Brain microvascular endothelial cell (primary cell): ENCODE results near the gene EMP3.
"Not testable (repeated sequence)": the region's sequence is repeated elsewhere in the genome, so short reads cannot be mapped to it uniquely, and the experiment has no call there.

Experiments
- DNase-seq: peaks from one replicate; pipeline ENCODE4 v3.0.0-alpha.2; 2020
- H3K27ac ChIP-seq: fragments of 250-450 bp; sonication (Bioruptor Pico); 2 replicates; pipeline ENCODE4 v1.5.1; 2020; ENCODE audit warnings: mild to moderate bottlenecking, moderate library complexity
- H3K27me3 ChIP-seq: fragments of 250-450 bp; sonication (Bioruptor Pico); replicated peaks from 2 replicates; pipeline ENCODE4 v1.5.1; 2020; ENCODE audit warnings: mild to moderate bottlenecking
- H3K36me3 ChIP-seq: fragments of 250-450 bp; sonication (Bioruptor Pico); replicated peaks from 2 replicates; pipeline ENCODE4 v1.5.1; 2020; ENCODE audit warnings: mild to moderate bottlenecking
- H3K4me3 ChIP-seq: 2 replicates; pipeline ENCODE4 v1.5.1; 2011; ENCODE audit warnings: low read depth, mild to moderate bottlenecking, control low read depth, low read length, moderate library complexity
- CTCF ChIP-seq: IDR thresholded peaks from 2 replicates; pipeline ENCODE4 v1.5.1; 2011; ENCODE audit warnings: low read depth, mild to moderate bottlenecking, moderate library complexity, low read length, control low read depth, inconsistent platforms; ENCODE audit errors: missing control alignments
- in situ Hi-C: cut with HindIII; loops from 2 replicates; pipeline ENCODE4 v1.10.0; 2017; ENCODE audit warnings: low sequenced_read_pairs, low pct_ligation_motif_present

EMP3 gene

GRCh38 chr19:48290771-48291488, 34.4 kb upstream of the EMP3 start:
- in situ Hi-C loops: no loop called here
- peak; percentile 99 for TF ChIP-seq CTCF
- Histone ChIP-seq H3K36me3 (no peaks in the 10 kb centered on the region), H3K27me3 (no peaks in the 10 kb centered on the region), H3K4me3 (peak overlapping the region; percentile 57), H3K27ac (peak overlapping the region; percentile 6)
- peak; percentile 73 for DNase-seq

- in situ Hi-C loops, DNase-seq, H3K27ac ChIP-seq, H3K27me3 ChIP-seq, H3K4me3 ChIP-seq, H3K36me3 ChIP-seq: not testable (repeated sequence)
These were observed 33.9 kb upstream of the EMP3 start for GRCh38 chr19:48291489-48291815.

- no peak overlapping the region for H3K4me3 ChIP-seq
- no peaks in the 10 kb centered on the region for H3K27me3 ChIP-seq
- DNase-seq: peak; percentile 93
- H3K27ac ChIP-seq: no peak overlapping the region
- no peak for TF ChIP-seq CTCF
- in situ Hi-C loops: no loop called here
- H3K36me3 ChIP-seq: no peaks in the 10 kb centered on the region
These were observed 32.6 kb upstream of the EMP3 start for GRCh38 chr19:48292798-48293197.

- in situ Hi-C loops: no loop called here
These were observed 29.9 kb upstream of the EMP3 start for GRCh38 chr19:48295458-48295857.

GRCh38 chr19:48296963-48297734, 28.2 kb upstream of the EMP3 start:
- no peak for TF ChIP-seq CTCF
- no peak overlapping the region for H3K4me3 ChIP-seq
- in situ Hi-C loops: no loop called here
- no peak overlapping the region for H3K27ac ChIP-seq
- no peaks in the 10 kb centered on the region for H3K36me3 ChIP-seq
- no peak for DNase-seq
- no peaks in the 10 kb centered on the region for H3K27me3 ChIP-seq

More at GRCh38 chr19:48295458-48295857, 29.9 kb upstream of the EMP3 start:
- no peak overlapping the region for H3K27ac ChIP-seq
- no peaks in the 10 kb centered on the region for H3K27me3 ChIP-seq
- DNase-seq: no peak
- no peak overlapping the region for H3K4me3 ChIP-seq
- no peaks in the 10 kb centered on the region for H3K36me3 ChIP-seq
- no peak for TF ChIP-seq CTCF

- TF ChIP-seq CTCF: no peak
- no peak overlapping the region for H3K4me3 ChIP-seq
- DNase-seq: no peak
- in situ Hi-C loops: no loop called here
- H3K36me3 ChIP-seq: no peaks in the 10 kb centered on the region
- no peak overlapping the region for H3K27ac ChIP-seq
- no peaks in the 10 kb centered on the region for H3K27me3 ChIP-seq
These were observed 27.4 kb upstream of the EMP3 start for GRCh38 chr19:48297975-48298374.
